Measurements from ENCODE around the gene DRAM1.
"Not testable (repeated sequence)": the region's sequence is repeated elsewhere in the genome, so short reads cannot be mapped to it uniquely, and the experiment has no call there.

Gene DRAM1

GRCh38 chr12:101861688-101862087, 15.7 kb upstream of the DRAM1 start:
- not testable (repeated sequence) for H3K9ac ChIP-seq (ENCODE audit: low read length); H3K27ac ChIP-seq (ENCODE audit: low read depth, low read length); H3K36me3 ChIP-seq (ENCODE audit: control insufficient read depth, insufficient read depth, low read length); H3K9me3 ChIP-seq (ENCODE audit: control insufficient read depth, insufficient read depth, low read depth, low read length); H3K4me3 ChIP-seq (ENCODE audit: low read depth, low read length); H3K27me3 ChIP-seq (ENCODE audit: control insufficient read depth, insufficient read depth, low read length); H3K4me1 ChIP-seq (ENCODE audit: control insufficient read depth, insufficient read depth, low read length)

DNA sequence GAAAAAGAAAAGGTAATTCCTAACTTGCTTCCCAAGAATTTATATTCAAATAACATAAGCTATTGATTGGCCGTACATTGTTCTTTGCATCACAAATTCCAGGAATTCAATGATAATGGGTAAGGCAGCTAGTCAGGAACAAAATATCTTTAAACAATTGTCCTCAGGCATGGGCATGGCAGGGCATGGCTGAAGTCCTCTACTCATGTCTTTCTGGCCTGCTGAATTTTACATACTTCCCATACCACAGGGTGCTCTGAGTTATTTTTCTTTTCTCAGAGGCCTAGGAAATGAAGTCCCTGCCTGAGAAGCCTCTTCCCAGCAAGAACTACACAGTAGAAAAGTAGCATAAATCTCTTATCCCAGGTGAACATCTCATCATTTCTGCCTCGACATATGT, 15.1 kb upstream of the DRAM1 start:
- H3K27ac ChIP-seq (ENCODE audit: low read depth, low read length): no peak overlapping the region
- H3K27me3 ChIP-seq (ENCODE audit: control insufficient read depth, insufficient read depth, low read length): no peaks in the 10 kb centered on the region
- H3K9ac ChIP-seq (ENCODE audit: low read length): no peak overlapping the region
- H3K4me1 ChIP-seq (ENCODE audit: control insufficient read depth, insufficient read depth, low read length): no peaks in the 10 kb centered on the region; the same call in 1 of the 2 replicates
- 0 out of 2 replicates have a peak, but pooled peaks cover 2% of the 10 kb centered on the region for H3K9me3 ChIP-seq (ENCODE audit: control insufficient read depth, insufficient read depth, low read depth, low read length)
- no peaks in the 10 kb centered on the region for H3K36me3 ChIP-seq (ENCODE audit: control insufficient read depth, insufficient read depth, low read length)
- no peak overlapping the region for H3K4me3 ChIP-seq (ENCODE audit: low read depth, low read length)

GRCh38 chr12:101863981-101864380, 13.4 kb upstream of the DRAM1 start:
- no peak overlapping the region for H3K27ac ChIP-seq (ENCODE audit: low read depth, low read length)
- no peak overlapping the region for H3K4me3 ChIP-seq (ENCODE audit: low read depth, low read length)
- H3K9ac ChIP-seq (ENCODE audit: low read length): no peak overlapping the region
- H3K36me3 ChIP-seq (ENCODE audit: control insufficient read depth, insufficient read depth, low read length): no peaks in the 10 kb centered on the region
- H3K4me1 ChIP-seq (ENCODE audit: control insufficient read depth, insufficient read depth, low read length): no peaks in the 10 kb centered on the region; the same call in 1 of the 2 replicates
- H3K9me3 ChIP-seq (ENCODE audit: control insufficient read depth, insufficient read depth, low read depth, low read length): 0 out of 2 replicates have a peak, but pooled peaks cover 2% of the 10 kb centered on the region
- no peaks in the 10 kb centered on the region for H3K27me3 ChIP-seq (ENCODE audit: control insufficient read depth, insufficient read depth, low read length)

- Histone ChIP-seq H3K36me3 (ENCODE audit: control insufficient read depth, insufficient read depth, low read length) (no peaks in the 10 kb centered on the region), H3K9ac (ENCODE audit: low read length) (no peak overlapping the region), H3K27me3 (ENCODE audit: control insufficient read depth, insufficient read depth, low read length) (no peaks in the 10 kb centered on the region), H3K27ac (ENCODE audit: low read depth, low read length) (no peak overlapping the region), H3K4me1 (ENCODE audit: control insufficient read depth, insufficient read depth, low read length) (no peaks in the 10 kb centered on the region; the same call in 1 of the 2 replicates), H3K4me3 (ENCODE audit: low read depth, low read length) (no peak overlapping the region), H3K9me3 (ENCODE audit: control insufficient read depth, insufficient read depth, low read depth, low read length) (0 out of 2 replicates have a peak, but pooled peaks cover 2% of the 10 kb centered on the region)
Observed at GRCh38 chr12:101866615-101867373, 10.6 kb upstream of the DRAM1 start.

- not testable (repeated sequence) for H3K9me3 ChIP-seq (ENCODE audit: control insufficient read depth, insufficient read depth, low read depth, low read length); H3K9ac ChIP-seq (ENCODE audit: low read length); H3K4me1 ChIP-seq (ENCODE audit: control insufficient read depth, insufficient read depth, low read length); H3K4me3 ChIP-seq (ENCODE audit: low read depth, low read length); H3K27ac ChIP-seq (ENCODE audit: low read depth, low read length); H3K27me3 ChIP-seq (ENCODE audit: control insufficient read depth, insufficient read depth, low read length); H3K36me3 ChIP-seq (ENCODE audit: control insufficient read depth, insufficient read depth, low read length)
Observed at GRCh38 chr12:101867619-101868018, 9.8 kb upstream of the DRAM1 start.

GRCh38 chr12:101870925-101871324, 6.5 kb upstream of the DRAM1 start:
- Histone ChIP-seq H3K27ac (ENCODE audit: low read depth, low read length) (no peak overlapping the region), H3K36me3 (ENCODE audit: control insufficient read depth, insufficient read depth, low read length) (no peaks in the 10 kb centered on the region), H3K4me3 (ENCODE audit: low read depth, low read length) (no peak overlapping the region), H3K27me3 (ENCODE audit: control insufficient read depth, insufficient read depth, low read length) (no peaks in the 10 kb centered on the region), H3K4me1 (ENCODE audit: control insufficient read depth, insufficient read depth, low read length) (no peaks in the 10 kb centered on the region; the same call in 1 of the 2 replicates), H3K9me3 (ENCODE audit: control insufficient read depth, insufficient read depth, low read depth, low read length) (no peaks in the 10 kb centered on the region), H3K9ac (ENCODE audit: low read length) (no peak overlapping the region)

GRCh38 chr12:101875162-101875561, 2.2 kb upstream of the DRAM1 start:
- H3K4me1 ChIP-seq (ENCODE audit: control insufficient read depth, insufficient read depth, low read length): 0 out of 2 replicates have a peak, but pooled peaks cover 5% of the 10 kb centered on the region
- H3K4me3 ChIP-seq (ENCODE audit: low read depth, low read length): no peak overlapping the region
- H3K27me3 ChIP-seq (ENCODE audit: control insufficient read depth, insufficient read depth, low read length): peaks cover 12% of the 10 kb centered on the region
- H3K9ac ChIP-seq (ENCODE audit: low read length): no peak overlapping the region
- no peaks in the 10 kb centered on the region for H3K36me3 ChIP-seq (ENCODE audit: control insufficient read depth, insufficient read depth, low read length)
- no peaks in the 10 kb centered on the region for H3K9me3 ChIP-seq (ENCODE audit: control insufficient read depth, insufficient read depth, low read depth, low read length)
- H3K27ac ChIP-seq (ENCODE audit: low read depth, low read length): no peak overlapping the region

DNA sequence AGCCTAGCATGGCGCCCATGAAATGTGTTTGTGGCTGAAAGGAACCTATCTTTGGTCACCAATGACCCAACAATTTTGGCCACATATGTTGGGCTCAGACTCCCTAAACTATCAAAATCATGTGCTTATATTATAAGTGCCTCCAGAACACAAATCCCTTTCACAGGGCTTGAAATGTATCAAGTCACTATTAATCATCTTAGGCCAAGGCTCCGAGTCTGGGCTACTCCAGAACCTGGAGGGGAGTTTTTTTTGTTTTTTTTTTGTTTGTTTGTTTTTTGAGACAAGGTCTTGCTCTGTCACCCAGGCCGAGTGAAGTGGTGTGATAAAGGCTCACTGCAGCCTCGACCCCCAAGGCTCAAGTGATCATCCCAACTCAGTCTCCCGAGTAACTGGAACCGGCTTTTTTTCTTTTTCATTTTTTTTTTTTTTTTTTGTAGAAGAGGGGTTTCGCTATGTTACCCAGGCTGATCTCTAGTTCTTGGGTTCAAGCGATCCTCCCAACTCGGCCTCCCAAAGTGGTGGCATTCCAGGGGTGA, 989 bp upstream of the DRAM1 start:
- peak overlapping the region; percentile 85 for H3K4me3 ChIP-seq (ENCODE audit: low read depth, low read length)
- H3K4me1 ChIP-seq (ENCODE audit: control insufficient read depth, insufficient read depth, low read length): 0 out of 2 replicates have a peak, but pooled peaks cover 5% of the 10 kb centered on the region
- H3K27me3 ChIP-seq (ENCODE audit: control insufficient read depth, insufficient read depth, low read length): peaks cover 12% of the 10 kb centered on the region
- peak overlapping the region; percentile 96; the same call in 1 of the 2 replicates for H3K27ac ChIP-seq (ENCODE audit: low read depth, low read length)
- H3K9me3 ChIP-seq (ENCODE audit: control insufficient read depth, insufficient read depth, low read depth, low read length): no peaks in the 10 kb centered on the region
- H3K9ac ChIP-seq (ENCODE audit: low read length): no peak overlapping the region
- no peaks in the 10 kb centered on the region for H3K36me3 ChIP-seq (ENCODE audit: control insufficient read depth, insufficient read depth, low read length)

DNA sequence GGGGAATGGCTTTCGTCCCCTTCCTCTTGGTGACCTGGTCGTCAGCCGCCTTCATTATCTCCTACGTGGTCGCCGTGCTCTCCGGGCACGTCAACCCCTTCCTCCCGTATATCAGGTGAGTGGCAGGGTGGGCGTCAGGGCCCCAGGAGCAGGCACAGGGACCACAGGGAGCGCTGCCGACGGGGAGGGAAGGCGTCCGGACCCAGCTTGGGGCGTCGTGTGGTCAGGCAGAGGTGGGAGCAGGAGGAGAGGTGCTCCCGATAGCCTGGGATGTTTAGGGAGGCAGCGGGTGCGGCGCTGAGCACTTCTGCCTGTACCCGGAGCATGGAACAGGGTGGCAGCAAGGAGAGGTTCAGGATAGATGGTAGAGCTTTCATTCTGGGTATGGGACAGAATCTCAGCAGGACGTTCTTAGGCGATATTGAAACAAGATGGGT, 444 bp downstream of the DRAM1 start:
- H3K4me3 ChIP-seq (ENCODE audit: low read depth, low read length): peak overlapping the region; percentile 85
- no peaks in the 10 kb centered on the region for H3K9me3 ChIP-seq (ENCODE audit: control insufficient read depth, insufficient read depth, low read depth, low read length)
- 0 out of 2 replicates have a peak, but pooled peaks cover 5% of the 10 kb centered on the region for H3K4me1 ChIP-seq (ENCODE audit: control insufficient read depth, insufficient read depth, low read length)
- 0 out of 2 replicates have a peak overlapping the region, but pooled peaks have one; percentile 65 for H3K27ac ChIP-seq (ENCODE audit: low read depth, low read length)
- peak overlapping the region; percentile 94 for H3K9ac ChIP-seq (ENCODE audit: low read length)
- peaks cover 12% of the 10 kb centered on the region for H3K27me3 ChIP-seq (ENCODE audit: control insufficient read depth, insufficient read depth, low read length)
- H3K36me3 ChIP-seq (ENCODE audit: control insufficient read depth, insufficient read depth, low read length): no peaks in the 10 kb centered on the region

GRCh38 chr12:101878243-101878821, 952 bp downstream of the DRAM1 start:
- peak overlapping the region; percentile 94 for H3K9ac ChIP-seq (ENCODE audit: low read length)

DNA sequence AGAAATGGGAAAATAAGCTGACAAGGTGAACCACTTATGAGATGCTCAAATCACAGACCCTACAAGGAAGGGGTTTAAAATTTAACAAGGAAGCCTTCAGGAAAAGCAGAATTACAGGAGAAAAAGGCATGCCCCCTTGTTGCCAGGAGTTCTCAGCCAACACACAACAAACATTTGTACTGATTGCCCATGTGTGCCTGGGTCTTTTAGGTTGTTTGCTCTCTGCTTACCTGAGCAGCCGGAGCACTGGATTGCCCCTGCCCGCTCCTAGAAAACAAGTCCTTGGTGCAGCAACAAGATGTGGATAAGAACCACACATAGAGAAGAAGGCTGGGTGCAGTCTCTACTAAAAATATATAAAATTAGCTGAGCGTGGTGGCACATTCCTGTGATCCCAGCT, 3.4 kb downstream of the DRAM1 start:
- Histone ChIP-seq H3K4me3 (ENCODE audit: low read depth, low read length) (no peak overlapping the region), H3K4me1 (ENCODE audit: control insufficient read depth, insufficient read depth, low read length) (0 out of 2 replicates have a peak, but pooled peaks cover 5% of the 10 kb centered on the region)

More at GRCh38 chr12:101878243-101878821, 952 bp downstream of the DRAM1 start:
- Histone ChIP-seq H3K27ac (ENCODE audit: low read depth, low read length) (no peak overlapping the region), H3K36me3 (ENCODE audit: control insufficient read depth, insufficient read depth, low read length) (no peaks in the 10 kb centered on the region), H3K27me3 (ENCODE audit: control insufficient read depth, insufficient read depth, low read length) (peaks cover 12% of the 10 kb centered on the region), H3K4me3 (ENCODE audit: low read depth, low read length) (peak overlapping the region; percentile 85), H3K4me1 (ENCODE audit: control insufficient read depth, insufficient read depth, low read length) (0 out of 2 replicates have a peak, but pooled peaks cover 5% of the 10 kb centered on the region), H3K9me3 (ENCODE audit: control insufficient read depth, insufficient read depth, low read depth, low read length) (no peaks in the 10 kb centered on the region)

More for the DNA sequence above, 3.4 kb downstream of the DRAM1 start:
- H3K27me3 ChIP-seq (ENCODE audit: control insufficient read depth, insufficient read depth, low read length): peaks cover 12% of the 10 kb centered on the region
- no peak overlapping the region for H3K27ac ChIP-seq (ENCODE audit: low read depth, low read length)
- H3K36me3 ChIP-seq (ENCODE audit: control insufficient read depth, insufficient read depth, low read length): no peaks in the 10 kb centered on the region
- H3K9ac ChIP-seq (ENCODE audit: low read length): no peak overlapping the region
- H3K9me3 ChIP-seq (ENCODE audit: control insufficient read depth, insufficient read depth, low read depth, low read length): no peaks in the 10 kb centered on the region
